RWPE2 (cell line): Measurements from ENCODE around the gene CLCNKB.

Source experiments
- ATAC-seq: fragments of 200-7000 bp; cut with Tn5 transposase; 3 replicates; pipeline ENCODE4 v1.9.1; 2021; ENCODE audit warnings: low read depth
- DNase-seq: peaks from one replicate; pipeline ENCODE4 v3.0.0-alpha.2; 2020; ENCODE audit warnings: low spot score
- H3K27ac ChIP-seq: fragments of 450-650 bp; 2 replicates; pipeline ENCODE4 v1.5.1; 2017; ENCODE audit warnings: mild to moderate bottlenecking; ENCODE audit not compliant: poor library complexity, severe bottlenecking
- H3K27me3 ChIP-seq: fragments of 250-450 bp; sonication (Bioruptor Pico); 2 replicates; pipeline ENCODE4 v1.5.1; 2021; ENCODE audit warnings: mild to moderate bottlenecking, moderate library complexity; ENCODE audit not compliant: insufficient read depth, poor library complexity, severe bottlenecking
- H3K36me3 ChIP-seq: fragments of 250-450 bp; sonication (Bioruptor Pico); 2 replicates; pipeline ENCODE4 v1.5.1; 2020; ENCODE audit warnings: low read depth, mild to moderate bottlenecking, moderate library complexity
- H3K4me1 ChIP-seq: fragments of 250-450 bp; sonication (Bioruptor Pico); 2 replicates; pipeline ENCODE4 v1.5.1; 2021; ENCODE audit warnings: mild to moderate bottlenecking, moderate library complexity; ENCODE audit not compliant: insufficient read depth, poor library complexity, severe bottlenecking
- H3K4me3 ChIP-seq: fragments of 250-450 bp; sonication (Bioruptor Pico); 2 replicates; pipeline ENCODE4 v1.5.1; 2021; ENCODE audit warnings: mild to moderate bottlenecking, moderate library complexity; ENCODE audit not compliant: severe bottlenecking
- H3K9me3 ChIP-seq: fragments of 250-450 bp; sonication (Bioruptor Pico); 2 replicates; pipeline ENCODE4 v1.5.1; 2021; ENCODE audit warnings: mild to moderate bottlenecking, moderate library complexity; ENCODE audit not compliant: severe bottlenecking
- CTCF ChIP-seq: fragments of 450-650 bp; IDR thresholded peaks from one replicate; pipeline ENCODE4 v1.5.1; 2017; ENCODE audit warnings: mild to moderate bottlenecking, moderate library complexity; ENCODE audit not compliant: poor library complexity, severe bottlenecking

The CLCNKB gene

GRCh38 chr1:16068356-16069270, 25.0 kb downstream of the CLCNKB start:
- peak; percentile 40 for ATAC-seq
- no peak overlapping the region for H3K4me3 ChIP-seq
- H3K27ac ChIP-seq = no peak overlapping the region
- H3K27me3 ChIP-seq = no peaks in the 10 kb centered on the region
- no peaks in the 10 kb centered on the region for H3K9me3 ChIP-seq
- no peaks in the 10 kb centered on the region for H3K36me3 ChIP-seq
- no peak for TF ChIP-seq CTCF
- no peaks in the 10 kb centered on the region for H3K4me1 ChIP-seq
- DNase-seq = no peak

- Histone ChIP-seq H3K4me3 (no peak overlapping the region), H3K27ac (no peak overlapping the region), H3K36me3 (no peaks in the 10 kb centered on the region), H3K27me3 (no peaks in the 10 kb centered on the region), H3K4me1 (peaks cover 4% of the 10 kb centered on the region), H3K9me3 (no peaks in the 10 kb centered on the region)
- ATAC-seq = no peak
- DNase-seq = no peak
- no peak for TF ChIP-seq CTCF
These were observed 27.2 kb downstream of the CLCNKB start for GRCh38 chr1:16070640-16071355.

GRCh38 chr1:16071614-16072013, 28.0 kb downstream of the CLCNKB start:
- peaks cover 12% of the 10 kb centered on the region for H3K4me1 ChIP-seq
- H3K27ac ChIP-seq = no peak overlapping the region
- no peaks in the 10 kb centered on the region for H3K27me3 ChIP-seq
- ATAC-seq (no peak), DNase-seq (no peak)
- H3K9me3 ChIP-seq = no peaks in the 10 kb centered on the region
- TF ChIP-seq CTCF = no peak
- no peak overlapping the region for H3K4me3 ChIP-seq
- no peaks in the 10 kb centered on the region for H3K36me3 ChIP-seq

GRCh38 chr1:16072095-16072494, 28.5 kb downstream of the CLCNKB start:
- ATAC-seq = no peak
- Histone ChIP-seq H3K4me1 (peaks cover 17% of the 10 kb centered on the region), H3K9me3 (no peaks in the 10 kb centered on the region), H3K27ac (no peak overlapping the region), H3K27me3 (no peaks in the 10 kb centered on the region), H3K4me3 (no peak overlapping the region), H3K36me3 (no peaks in the 10 kb centered on the region)
- no peak for TF ChIP-seq CTCF
- DNase-seq = no peak
